Activated T-helper 1 cell treated with anti-CD3 and anti-CD28 coated beads, Interleukin-2, amount 50 U/mL, for 16 hours (primary cell): ENCODE measurements around the gene SEBOX.
"Not testable (repeated sequence)": the region's sequence is repeated elsewhere in the genome, so short reads cannot be mapped to it uniquely, and the experiment has no call there.

Experiments used
- DNase-seq, 2 donors: peaks; one replicate each; pipeline ENCODE4 v3.0.0-alpha.2; 2020; ENCODE audit warnings: low read depth in 1 of 2, low spot score in 1 of 2

The SEBOX gene

GRCh38 chr17:28341516-28341915 lies 23.5 kb downstream of the SEBOX start:
- DNase-seq = no peak

GRCh38 chr17:28340374-28340773 lies 24.6 kb downstream of the SEBOX start:
- DNase-seq = no peak

GRCh38 chr17:28339431-28339830 lies 25.6 kb downstream of the SEBOX start:
- no peak for DNase-seq

GRCh38 chr17:28338769-28339212 lies 26.2 kb downstream of the SEBOX start:
- not testable (repeated sequence) for DNase-seq

GRCh38 chr17:28338056-28338768 lies 26.8 kb downstream of the SEBOX start:
- no peak for DNase-seq

- DNase-seq = peak in 1 of 2 donors; percentile 12
These were observed 28.8 kb downstream of the SEBOX start for GRCh38 chr17:28335959-28336871.

- DNase-seq = peak; percentile 92 to 97
These were observed 29.6 kb downstream of the SEBOX start, which contains the start of the genes IFT20 and TNFAIP1 for GRCh38 chr17:28335201-28335958. TSS of gene IFT20 (minus strand) at chr17:28335472. CDS start at chr17:28331985, 3,487 bp downstream. TSS of gene TNFAIP1 (plus strand) at chr17:28335761. CDS start at chr17:28339522, 3,761 bp downstream.

- DNase-seq = no peak
These were observed 30.3 kb downstream of the SEBOX start for GRCh38 chr17:28334666-28335200.

GRCh38 chr17:28334171-28334570 lies 30.8 kb downstream of the SEBOX start:
- DNase-seq = no peak

- DNase-seq = no peak
These were observed 31.8 kb downstream of the SEBOX start for GRCh38 chr17:28333083-28333746.

GRCh38 chr17:28331891-28332420 lies 33.0 kb downstream of the SEBOX start:
- no peak for DNase-seq

- DNase-seq = no peak
These were observed 34.3 kb downstream of the SEBOX start for GRCh38 chr17:28330671-28331070.

GRCh38 chr17:28328325-28328724 lies 36.7 kb downstream of the SEBOX start:
- DNase-seq = no peak

GRCh38 chr17:28327709-28328108 lies 37.3 kb downstream of the SEBOX start:
- no peak for DNase-seq

- no peak for DNase-seq
These were observed 37.9 kb downstream of the SEBOX start for GRCh38 chr17:28327031-28327607.

- DNase-seq = no peak
These were observed 38.9 kb downstream of the SEBOX start for GRCh38 chr17:28326114-28326513.

GRCh38 chr17:28325211-28325610 lies 39.8 kb downstream of the SEBOX start:
- DNase-seq = no peak

GRCh38 chr17:28324781-28325180 lies 40.2 kb downstream of the SEBOX start:
- DNase-seq = no peak

GRCh38 chr17:28324267-28324745 lies 40.7 kb downstream of the SEBOX start:
- DNase-seq = no peak
